Measurements from ENCODE around the gene ELFN1.
A peak's percentile ranks its signal among the peaks of the same experiment; 100 is the strongest.

ELFN1 gene

DNA sequence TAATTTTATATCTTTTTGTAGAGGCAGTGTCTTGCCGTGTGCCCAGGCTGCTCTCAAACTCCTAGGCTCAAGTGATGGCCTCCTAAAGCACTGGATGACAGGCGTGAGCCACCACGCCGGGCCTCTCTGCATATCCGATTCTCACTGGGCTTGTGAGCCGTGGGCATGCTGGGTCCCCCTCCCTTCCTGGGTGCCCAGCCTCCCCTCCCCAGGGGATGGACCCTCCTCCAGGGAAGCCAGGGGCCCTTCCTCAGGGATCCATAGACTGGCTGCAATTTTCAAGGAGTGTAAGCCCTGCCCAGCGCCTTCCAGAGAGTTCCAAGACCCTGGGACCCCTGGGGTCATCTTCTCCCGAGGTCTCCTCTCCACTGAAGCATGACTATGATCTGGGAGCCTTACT is 23.7 kb upstream of the ELFN1 start:
- no peak overlapping the region for H3K4me3 ChIP-seq (ENCODE audit: low read depth, low read length)
- no peak for DNase-seq (ENCODE audit: low read depth)
- TF ChIP-seq, protein P1, sequence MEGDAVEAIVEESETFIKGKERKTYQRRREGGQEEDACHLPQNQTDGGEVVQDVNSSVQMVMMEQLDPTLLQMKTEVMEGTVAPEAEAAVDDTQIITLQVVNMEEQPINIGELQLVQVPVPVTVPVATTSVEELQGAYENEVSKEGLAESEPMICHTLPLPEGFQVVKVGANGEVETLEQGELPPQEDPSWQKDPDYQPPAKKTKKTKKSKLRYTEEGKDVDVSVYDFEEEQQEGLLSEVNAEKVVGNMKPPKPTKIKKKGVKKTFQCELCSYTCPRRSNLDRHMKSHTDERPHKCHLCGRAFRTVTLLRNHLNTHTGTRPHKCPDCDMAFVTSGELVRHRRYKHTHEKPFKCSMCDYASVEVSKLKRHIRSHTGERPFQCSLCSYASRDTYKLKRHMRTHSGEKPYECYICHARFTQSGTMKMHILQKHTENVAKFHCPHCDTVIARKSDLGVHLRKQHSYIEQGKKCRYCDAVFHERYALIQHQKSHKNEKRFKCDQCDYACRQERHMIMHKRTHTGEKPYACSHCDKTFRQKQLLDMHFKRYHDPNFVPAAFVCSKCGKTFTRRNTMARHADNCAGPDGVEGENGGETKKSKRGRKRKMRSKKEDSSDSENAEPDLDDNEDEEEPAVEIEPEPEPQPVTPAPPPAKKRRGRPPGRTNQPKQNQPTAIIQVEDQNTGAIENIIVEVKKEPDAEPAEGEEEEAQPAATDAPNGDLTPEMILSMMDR (IDR thresholded peaks at IDR 0.05; ENCODE audit: low read depth, low read length, missing control alignments), result no peak

DNA sequence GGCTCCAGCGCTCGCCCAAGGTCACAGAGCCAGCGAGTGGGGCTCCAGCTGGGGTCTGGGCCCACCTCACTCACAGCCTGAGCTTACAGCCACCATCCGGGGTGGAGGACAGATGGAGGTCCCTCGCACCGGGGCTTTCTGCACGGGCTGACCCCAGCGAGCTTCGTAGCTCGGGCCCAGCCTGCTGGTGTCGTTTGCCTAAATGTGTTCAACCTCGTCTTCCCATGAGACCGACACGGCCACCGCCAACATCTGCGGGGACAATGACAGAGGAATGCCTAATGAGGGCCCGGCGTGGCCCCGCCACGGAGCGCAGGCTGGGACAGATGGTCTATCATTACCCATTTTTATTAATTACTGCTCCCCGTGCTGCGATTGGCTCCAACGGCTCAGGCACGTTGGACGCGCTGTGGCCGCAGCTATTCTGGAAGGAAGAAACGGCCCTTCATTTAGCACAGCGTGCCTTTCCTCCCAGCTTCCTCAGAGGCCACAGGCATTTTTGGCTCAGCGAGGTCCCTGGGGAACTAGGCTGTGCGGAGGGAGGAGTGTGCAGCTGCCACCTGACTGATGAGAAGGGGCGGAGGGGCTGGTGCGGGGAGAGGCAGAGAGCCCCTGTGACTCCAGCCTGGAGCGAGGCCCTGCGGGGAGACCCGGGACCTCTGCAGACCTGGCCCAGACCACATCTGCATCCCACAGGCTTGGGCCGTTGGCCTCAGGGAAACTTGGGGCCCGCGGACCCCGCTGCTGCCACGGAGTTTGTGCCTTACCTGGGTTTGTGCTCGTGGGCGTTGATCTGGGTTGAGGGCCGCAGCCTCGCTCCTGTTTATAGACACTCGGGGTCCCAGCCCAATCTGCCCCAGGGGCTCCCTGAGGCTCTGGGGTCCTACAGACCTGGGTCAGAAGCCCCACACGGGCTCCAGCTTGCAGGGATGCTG is 22.9 kb upstream of the ELFN1 start:
- H3K4me3 ChIP-seq (ENCODE audit: low read depth, low read length), result no peak overlapping the region
- TF ChIP-seq, protein P1 (IDR thresholded peaks at IDR 0.05; ENCODE audit: low read depth, low read length, missing control alignments), result no peak
- no peak for DNase-seq (ENCODE audit: low read depth)

DNA sequence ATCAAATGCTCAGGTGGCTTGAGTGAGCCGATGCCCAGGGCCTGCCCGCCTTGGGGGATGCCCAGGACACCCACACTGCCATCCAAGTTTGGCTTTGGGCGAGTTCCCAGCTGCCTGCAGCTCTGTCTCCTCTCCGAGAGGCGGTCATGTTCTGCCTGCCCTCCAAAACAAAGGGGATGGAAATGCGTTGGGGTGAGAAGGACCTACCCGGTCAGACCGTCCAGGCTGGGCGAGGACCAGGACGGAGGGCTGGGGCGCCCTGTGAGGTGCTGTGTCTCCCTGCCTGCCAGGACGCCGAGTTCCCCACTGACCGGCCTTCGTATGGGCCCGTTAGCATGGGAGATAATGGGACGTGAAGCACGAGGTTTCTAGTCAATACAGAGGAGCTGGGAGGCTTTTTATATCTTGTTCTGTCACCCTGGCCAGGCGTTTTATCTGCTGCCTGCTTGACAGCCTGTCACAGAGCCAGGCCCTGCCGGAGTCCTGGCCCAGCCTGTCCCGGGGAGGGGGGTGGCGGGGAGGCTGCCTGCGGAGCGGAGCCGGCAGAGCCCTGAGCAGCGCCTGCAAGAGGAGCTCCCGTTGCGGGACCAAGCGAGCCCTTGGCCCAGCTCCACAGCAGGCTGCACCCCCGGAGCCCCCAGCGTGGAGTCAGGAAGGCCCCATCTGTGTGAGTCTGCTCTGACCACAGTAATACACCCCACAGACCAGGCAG is 22.0 kb upstream of the ELFN1 start:
- no peak overlapping the region for H3K4me3 ChIP-seq (ENCODE audit: low read depth, low read length)
- no peak for DNase-seq (ENCODE audit: low read depth)
- TF ChIP-seq, protein P1 (IDR thresholded peaks at IDR 0.05; ENCODE audit: low read depth, low read length, missing control alignments), result no peak

DNA sequence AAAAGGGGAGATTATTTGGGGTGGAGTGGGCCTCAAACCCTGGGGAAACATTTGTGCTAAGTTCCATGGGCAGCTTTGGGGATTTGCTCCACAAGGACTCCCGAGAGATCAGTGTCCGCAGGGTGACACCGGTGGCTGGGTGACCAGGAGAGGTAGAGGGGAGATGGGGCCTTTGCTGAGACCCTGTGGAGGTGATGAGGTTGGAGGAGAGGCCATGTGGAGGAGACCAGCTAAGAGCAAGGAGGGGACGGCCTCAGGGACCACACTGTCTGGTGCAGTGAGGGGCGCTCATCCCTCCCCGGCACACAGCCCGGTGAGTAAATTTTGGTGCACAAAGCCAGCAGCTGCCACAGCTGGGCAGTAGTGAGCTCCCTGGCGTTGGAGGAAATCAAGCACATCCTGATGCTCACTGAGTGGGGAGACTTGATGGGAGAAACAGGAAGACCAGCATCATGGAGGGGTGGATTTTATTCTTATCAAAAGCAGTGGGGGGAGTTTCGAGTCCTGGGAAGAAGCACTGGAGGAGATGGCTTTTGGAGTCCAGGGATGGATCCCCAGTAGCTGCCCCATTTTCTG is 20.2 kb upstream of the ELFN1 start:
- no peak overlapping the region for H3K4me3 ChIP-seq (ENCODE audit: low read depth, low read length)
- no peak for DNase-seq (ENCODE audit: low read depth)
- TF ChIP-seq, protein P1 (IDR thresholded peaks at IDR 0.05; ENCODE audit: low read depth, low read length, missing control alignments), result peak; percentile 3

DNA sequence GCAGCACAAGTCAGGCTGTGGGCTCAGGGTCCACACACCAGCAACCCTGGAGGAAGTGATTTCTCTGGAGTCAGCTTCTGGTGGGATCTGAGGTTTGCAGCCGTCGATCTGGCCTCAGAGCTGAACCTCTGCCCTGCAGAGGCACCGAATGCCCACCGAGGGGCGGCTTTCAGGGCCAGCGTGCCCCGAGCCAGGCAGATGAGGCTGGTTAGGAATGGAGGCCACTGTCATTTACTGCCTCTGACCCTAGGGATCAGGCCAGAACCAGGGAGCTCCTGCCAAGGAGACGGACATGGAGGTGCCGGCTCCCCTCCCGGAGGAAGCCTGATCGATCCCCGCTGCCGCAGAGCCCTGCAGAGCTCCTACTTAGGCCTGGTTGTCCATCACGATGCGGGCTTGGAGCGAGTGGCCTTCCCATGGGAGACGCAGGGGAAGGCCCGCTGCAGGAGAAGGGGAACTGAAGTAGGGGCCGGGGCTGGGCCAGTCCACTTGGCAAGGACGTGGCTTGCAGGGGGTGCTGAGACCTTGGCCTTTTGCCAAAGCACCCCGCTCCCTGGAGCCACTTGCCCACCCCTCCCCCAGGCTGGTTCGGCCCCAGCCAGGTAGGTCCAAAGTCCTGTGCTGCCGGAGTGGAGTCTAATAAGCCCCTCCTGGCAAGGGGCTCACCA is 19.6 kb upstream of the ELFN1 start:
- TF ChIP-seq, protein P1 (IDR thresholded peaks at IDR 0.05; ENCODE audit: low read depth, low read length, missing control alignments), result no peak
- no peak for DNase-seq (ENCODE audit: low read depth)
- no peak overlapping the region for H3K4me3 ChIP-seq (ENCODE audit: low read depth, low read length)

DNA sequence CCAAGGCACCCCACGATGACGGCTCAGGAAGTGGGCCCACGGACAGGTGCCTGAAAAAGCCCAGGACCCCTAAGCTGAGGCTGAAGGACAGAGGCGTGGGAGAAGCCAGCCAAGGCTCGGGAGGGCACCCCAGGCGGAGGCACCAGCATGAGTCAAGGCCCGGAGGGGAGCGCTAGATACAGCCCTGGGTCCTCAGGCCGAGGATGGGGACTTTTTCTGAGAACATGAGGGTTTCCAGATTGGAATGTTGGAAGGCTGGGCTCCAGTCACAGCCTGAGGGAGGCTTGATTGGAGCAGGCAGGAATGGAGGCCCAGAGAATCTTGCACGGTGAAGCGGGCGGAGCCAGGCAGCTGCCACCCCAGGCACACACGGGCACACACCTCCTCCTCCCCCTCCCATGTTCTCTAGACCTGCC is 19.0 kb upstream of the ELFN1 start:
- TF ChIP-seq, protein P1 (IDR thresholded peaks at IDR 0.05; ENCODE audit: low read depth, low read length, missing control alignments), result no peak

More for the DNA sequence above, 19.0 kb upstream of the ELFN1 start:
- no peak overlapping the region for H3K4me3 ChIP-seq (ENCODE audit: low read depth, low read length)
- no peak for DNase-seq (ENCODE audit: low read depth)
